Thoracic aorta (tissue), 2 donors: Measurements from ENCODE around the gene RNF11. TPM values are rescaled to one million over a fixed set of nuclear protein-coding genes. Genes with fewer than 3 reads are reported as not detected.

Source experiments
- ATAC-seq: fragments of 150-250 bp; one replicate; pipeline ENCODE4 v1.8.0; 2017; ENCODE audit warnings: low read depth; ENCODE audit not compliant: insufficient number of reproducible peaks, low FRiP score
- DNase-seq: peaks from one replicate; pipeline ENCODE4 v3.0.0-alpha.2; 2020; ENCODE audit warnings: low spot score
- H3K27ac ChIP-seq, 2 donors: fragments of 200-600 bp; sonication (generic); 1 replicate in 1 of 2; 2 replicates in 1 of 2; pipeline ENCODE4 v1.5.1; 2016; ENCODE audit warnings: mild to moderate bottlenecking in 2 of 2, moderate library complexity in 2 of 2
- H3K27me3 ChIP-seq: fragments of 200-600 bp; sonication (generic); replicated peaks from 2 replicates; pipeline ENCODE4 v1.6.0; 2016; ENCODE audit warnings: mild to moderate bottlenecking; ENCODE audit not compliant: insufficient read depth
- H3K36me3 ChIP-seq: fragments of 200-600 bp; sonication (generic); one replicate; pipeline ENCODE4 v1.5.1; 2016
- H3K4me1 ChIP-seq, 2 donors: fragments of 200-600 bp; sonication (generic); 1 replicate in 1 of 2; 2 replicates in 1 of 2; pipeline versions ENCODE4 v1.5.1 to v1.6.0; 2016; ENCODE audit warnings: low read depth in 2 of 2, mild to moderate bottlenecking in 1 of 2; ENCODE audit not compliant: control insufficient read depth in 1 of 2
- H3K4me3 ChIP-seq: fragments of 200-600 bp; sonication (generic); 2 replicates; pipeline ENCODE4 v1.5.1; 2016; ENCODE audit warnings: mild to moderate bottlenecking
- H3K9me3 ChIP-seq: fragments of 200-600 bp; sonication (generic); 2 replicates; pipeline ENCODE4 v1.5.1; 2016
- total RNA-seq, 2 donors: library from RNA; depleted of rRNA; stranded (reverse); fragments of >200 nt; gene quantifications; one replicate each; pipeline versions ENCODE4 v1.1.0 to v1.2.3, GENCODE V29; 2016
- TF ChIP-seq, protein P1 (sequence below): fragments of 200-600 bp; sonication (generic); IDR thresholded peaks from one replicate; pipeline ENCODE4 v1.5.1; 2019; ENCODE audit warnings: antibody characterized with exemption

The RNF11 gene
- total RNA-seq, 2 donors from 2014 or later, result 102 to 112 TPM

GRCh38 chr1:51265618-51266017 lies 29.5 kb downstream of the RNF11 start:
- ATAC-seq (no peak), DNase-seq (no peak)
- TF ChIP-seq, protein P1, sequence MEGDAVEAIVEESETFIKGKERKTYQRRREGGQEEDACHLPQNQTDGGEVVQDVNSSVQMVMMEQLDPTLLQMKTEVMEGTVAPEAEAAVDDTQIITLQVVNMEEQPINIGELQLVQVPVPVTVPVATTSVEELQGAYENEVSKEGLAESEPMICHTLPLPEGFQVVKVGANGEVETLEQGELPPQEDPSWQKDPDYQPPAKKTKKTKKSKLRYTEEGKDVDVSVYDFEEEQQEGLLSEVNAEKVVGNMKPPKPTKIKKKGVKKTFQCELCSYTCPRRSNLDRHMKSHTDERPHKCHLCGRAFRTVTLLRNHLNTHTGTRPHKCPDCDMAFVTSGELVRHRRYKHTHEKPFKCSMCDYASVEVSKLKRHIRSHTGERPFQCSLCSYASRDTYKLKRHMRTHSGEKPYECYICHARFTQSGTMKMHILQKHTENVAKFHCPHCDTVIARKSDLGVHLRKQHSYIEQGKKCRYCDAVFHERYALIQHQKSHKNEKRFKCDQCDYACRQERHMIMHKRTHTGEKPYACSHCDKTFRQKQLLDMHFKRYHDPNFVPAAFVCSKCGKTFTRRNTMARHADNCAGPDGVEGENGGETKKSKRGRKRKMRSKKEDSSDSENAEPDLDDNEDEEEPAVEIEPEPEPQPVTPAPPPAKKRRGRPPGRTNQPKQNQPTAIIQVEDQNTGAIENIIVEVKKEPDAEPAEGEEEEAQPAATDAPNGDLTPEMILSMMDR, result no peak
- H3K9me3 ChIP-seq, result no peaks in the 10 kb centered on the region
- H3K4me3 ChIP-seq, result no peak overlapping the region
- H3K27ac ChIP-seq, result no peak overlapping the region
- H3K27me3 ChIP-seq, result no peaks in the 10 kb centered on the region
- H3K36me3 ChIP-seq, result no peaks in the 10 kb centered on the region
- peaks cover 65 to 92% of the 10 kb centered on the region in 2 donors for H3K4me1 ChIP-seq

DNA sequence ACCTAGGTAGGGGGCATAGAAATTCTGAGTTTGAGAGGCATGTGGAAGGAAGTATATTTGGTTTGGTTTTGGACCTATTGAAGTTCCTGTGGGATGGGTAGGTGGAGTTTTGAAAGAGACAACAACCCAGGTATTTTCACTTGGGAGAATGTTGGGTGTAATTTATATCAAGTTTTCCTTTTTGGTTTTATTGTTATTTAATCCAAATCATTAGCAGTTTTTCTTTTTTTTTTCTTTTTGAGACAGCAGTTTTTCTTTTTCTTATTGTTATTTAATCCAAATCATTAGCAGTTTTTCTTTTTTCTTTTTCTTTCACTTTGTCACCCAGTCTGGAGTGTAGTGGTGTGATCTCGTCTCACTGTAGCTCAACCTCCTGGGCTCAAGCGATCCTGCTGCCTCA lies 30.1 kb downstream of the RNF11 start:
- H3K9me3 ChIP-seq, result no peaks in the 10 kb centered on the region
- no peak overlapping the region for H3K4me3 ChIP-seq
- no peaks in the 10 kb centered on the region for H3K36me3 ChIP-seq
- TF ChIP-seq, protein P1, result no peak
- H3K27me3 ChIP-seq, result no peaks in the 10 kb centered on the region
- peaks cover 65 to 92% of the 10 kb centered on the region in 2 donors for H3K4me1 ChIP-seq
- H3K27ac ChIP-seq, result peak overlapping the region in 1 of 2 donors; percentile 67
- ATAC-seq (no peak), DNase-seq (no peak)

- H3K27ac ChIP-seq, result peak overlapping the region; percentile 43 to 67
- H3K4me1 ChIP-seq, result peaks cover 63 to 92% of the 10 kb centered on the region in 2 donors
- no peaks in the 10 kb centered on the region for H3K9me3 ChIP-seq
- ATAC-seq, result no peak
- no peaks in the 10 kb centered on the region for H3K27me3 ChIP-seq
- no peak overlapping the region for H3K4me3 ChIP-seq
- DNase-seq, result no peak
- TF ChIP-seq, protein P1, result no peak
- no peaks in the 10 kb centered on the region for H3K36me3 ChIP-seq
Observed at GRCh38 chr1:51266791-51267190, 30.7 kb downstream of the RNF11 start.

- TF ChIP-seq, protein P1, result no peak
- no peak for ATAC-seq
- no peak overlapping the region for H3K4me3 ChIP-seq
- no peaks in the 10 kb centered on the region for H3K36me3 ChIP-seq
- H3K4me1 ChIP-seq, result peaks cover 57 to 87% of the 10 kb centered on the region in 2 donors
- no peaks in the 10 kb centered on the region for H3K27me3 ChIP-seq
- DNase-seq, result no peak
- peak overlapping the region; percentile 43 to 67 for H3K27ac ChIP-seq
- no peaks in the 10 kb centered on the region for H3K9me3 ChIP-seq
Observed at GRCh38 chr1:51268634-51269033, 32.6 kb downstream of the RNF11 start.

DNA sequence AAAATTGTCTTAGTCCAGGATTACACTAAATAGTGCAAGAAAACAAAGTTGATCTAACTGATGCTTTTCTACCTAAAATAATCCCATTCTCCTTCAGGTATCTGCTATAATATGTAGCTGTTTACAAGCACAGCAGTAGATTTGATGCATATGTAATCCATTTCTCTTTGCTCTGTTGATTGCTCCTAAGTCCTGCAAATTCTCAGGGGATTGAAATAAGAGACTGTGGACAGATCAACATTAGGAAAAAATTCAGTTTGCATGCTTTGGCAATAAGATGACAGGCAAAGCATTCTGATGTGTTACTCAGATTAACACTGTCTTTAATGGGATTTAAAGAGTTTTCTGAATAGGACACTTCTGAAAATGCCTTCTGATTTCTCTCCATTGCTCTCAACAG lies 34.7 kb downstream of the RNF11 start:
- H3K36me3 ChIP-seq, result no peaks in the 10 kb centered on the region
- H3K9me3 ChIP-seq, result no peaks in the 10 kb centered on the region
- peak overlapping the region in 1 of 2 donors; percentile 67 for H3K27ac ChIP-seq
- no peak overlapping the region for H3K4me3 ChIP-seq
- no peaks in the 10 kb centered on the region for H3K27me3 ChIP-seq
- TF ChIP-seq, protein P1, result no peak
- H3K4me1 ChIP-seq, result peaks cover 44 to 68% of the 10 kb centered on the region in 2 donors
- ATAC-seq (no peak), DNase-seq (no peak)
